HG02759 (cell line): ENCODE data around the gene TMEM258.

ENCODE experiments used
- ATAC-seq: cut with Tn5 transposase; IDR thresholded peaks from one replicate; pipeline ENCODE4 v1.9.1; 2021; ENCODE audit warnings: mild to moderate bottlenecking, moderate library complexity; ENCODE audit not compliant: unreplicated experiment

TMEM258 gene

GRCh38 chr11:61792310-61793082 is at the start of gene TMEM258, which contains the start of gene FEN1:
Gene TMEM258, minus strand, starts transcription at chr11:61792599. Its CDS starts 41 bp downstream, at chr11:61792558.
Gene FEN1, plus strand, starts transcription at chr11:61792911. Its CDS starts 2,451 bp downstream, at chr11:61795362.
- peak; percentile 89 for ATAC-seq

DNA sequence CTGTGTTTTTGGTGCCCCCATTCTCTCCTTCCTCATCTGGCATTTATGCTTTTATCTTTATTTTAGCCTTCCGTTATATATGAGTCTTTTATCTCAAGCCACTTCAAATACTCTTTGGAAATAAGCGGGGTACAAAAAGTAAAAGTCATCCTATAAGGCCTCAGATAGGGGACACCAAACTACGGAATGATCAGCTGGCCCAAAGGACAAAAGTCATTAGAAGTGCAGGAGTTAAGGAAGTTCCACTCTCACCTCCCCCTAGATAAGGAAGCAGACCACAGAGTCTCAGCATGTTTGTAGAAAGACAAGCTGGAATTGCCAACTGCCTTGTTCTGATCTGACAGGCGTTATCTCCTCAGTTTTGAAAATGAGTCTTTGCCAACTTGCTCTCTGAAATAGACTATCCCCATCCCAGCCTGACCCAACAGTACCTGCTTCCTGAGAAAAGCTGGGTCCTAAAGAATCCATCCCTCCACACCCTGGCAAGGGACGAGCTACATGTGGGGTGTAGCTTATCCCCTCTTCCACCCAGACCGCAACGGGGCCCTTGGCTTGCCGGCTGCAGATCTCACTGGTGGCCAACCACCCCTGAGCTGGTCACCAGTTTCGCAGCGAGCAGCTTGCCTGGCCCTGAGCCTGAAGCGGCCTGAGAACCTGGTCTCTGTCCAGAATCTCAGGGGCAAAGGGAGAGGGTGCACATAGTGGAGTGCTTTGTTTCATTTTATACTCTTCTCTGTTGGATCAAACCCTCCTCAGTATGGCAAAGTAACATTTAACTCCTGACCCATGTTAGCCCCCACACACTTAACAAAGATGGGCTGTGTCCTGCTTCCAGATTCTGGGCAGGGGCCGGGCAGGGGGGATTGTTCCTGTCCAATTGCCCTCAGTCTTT is 49.5 kb upstream of the TMEM258 start:
- no peak for ATAC-seq

DNA sequence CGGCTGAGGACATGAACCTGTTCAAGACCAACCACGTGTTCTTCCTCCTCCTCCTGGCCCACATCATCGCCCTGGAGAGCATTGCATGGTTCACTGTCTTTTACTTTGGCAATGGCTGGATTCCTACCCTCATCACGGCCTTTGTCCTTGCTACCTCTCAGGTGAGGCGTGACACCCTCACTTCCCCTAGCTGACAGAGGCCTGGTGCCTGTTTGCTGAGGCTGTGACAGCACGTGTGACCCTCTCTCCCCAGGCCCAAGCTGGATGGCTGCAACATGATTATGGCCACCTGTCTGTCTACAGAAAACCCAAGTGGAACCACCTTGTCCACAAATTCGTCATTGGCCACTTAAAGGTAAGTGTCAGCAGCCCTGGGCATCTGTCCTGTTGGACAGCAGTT is 48.0 kb upstream of the TMEM258 start:
- no peak for ATAC-seq

DNA sequence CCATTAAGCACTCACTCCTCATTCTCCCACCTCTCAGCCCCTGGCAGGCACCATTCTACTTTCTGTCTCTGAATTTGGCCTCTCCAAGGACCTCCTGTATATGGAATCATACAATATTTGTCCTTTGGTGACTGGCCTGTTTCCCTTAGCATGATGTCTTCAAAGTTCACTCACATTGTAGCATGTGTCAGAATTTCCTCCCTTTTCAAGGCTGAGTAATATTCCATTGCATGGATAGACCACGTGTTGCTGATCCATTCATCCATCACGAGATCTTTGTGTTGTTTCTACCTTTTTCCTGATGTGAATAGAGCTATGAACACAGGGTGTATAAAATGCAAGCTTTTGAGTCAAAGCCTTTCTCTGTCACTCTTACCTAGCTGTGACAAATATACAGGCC is 47.3 kb upstream of the TMEM258 start:
- no peak for ATAC-seq

GRCh38 chr11:61838921-61839320 is 46.5 kb upstream of the TMEM258 start:
- ATAC-seq: no peak

GRCh38 chr11:61838501-61838900 is 46.1 kb upstream of the TMEM258 start:
- ATAC-seq: no peak

DNA sequence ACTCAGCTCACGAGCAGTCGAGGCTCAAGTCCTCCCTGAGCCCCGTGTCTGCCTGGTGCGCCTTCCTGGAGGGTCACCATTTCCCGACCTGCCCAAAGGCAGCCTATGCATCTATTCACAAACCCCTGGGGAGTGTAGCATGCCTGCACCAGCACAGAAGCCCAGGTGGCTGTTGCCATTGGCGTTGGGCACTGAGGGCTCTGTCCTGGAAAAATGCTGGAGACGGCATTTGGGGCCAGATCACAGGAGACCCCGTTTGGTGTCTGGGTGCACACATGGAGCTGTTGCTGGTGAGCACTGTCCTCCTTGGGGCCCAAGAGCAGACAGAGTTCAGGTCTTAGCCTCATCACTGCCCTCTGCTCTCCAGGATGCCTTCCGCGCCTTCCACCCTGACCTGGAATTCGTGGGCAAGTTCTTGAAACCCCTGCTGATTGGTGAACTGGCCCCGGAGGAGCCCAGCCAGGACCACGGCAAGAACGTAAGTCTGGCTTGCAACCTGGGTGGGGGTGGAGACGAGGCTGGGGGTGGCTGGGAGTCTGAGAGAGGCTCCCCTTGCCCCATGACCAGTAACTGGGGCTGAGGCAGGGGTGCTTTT is 45.1 kb upstream of the TMEM258 start:
- ATAC-seq: no peak

DNA sequence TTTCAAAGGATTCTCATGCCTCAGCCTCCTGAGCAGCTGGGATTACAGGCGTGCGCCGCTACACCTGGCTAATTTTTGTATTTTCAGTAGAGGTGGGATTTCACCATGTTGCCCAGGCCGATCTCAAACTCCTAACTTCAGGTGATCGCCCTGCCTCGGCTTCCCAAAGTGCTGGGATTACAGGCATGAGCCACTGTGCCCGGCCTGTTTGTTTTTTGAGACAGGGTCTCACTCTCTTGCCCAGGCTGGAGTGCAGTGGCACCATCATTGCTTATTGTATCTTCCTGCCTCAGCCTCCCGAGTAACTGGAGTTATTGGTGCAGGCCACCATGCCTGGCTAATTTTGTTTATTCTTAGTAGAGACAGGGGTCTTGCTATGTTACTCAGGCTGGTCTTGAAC is 43.8 kb upstream of the TMEM258 start:
- no peak for ATAC-seq

DNA sequence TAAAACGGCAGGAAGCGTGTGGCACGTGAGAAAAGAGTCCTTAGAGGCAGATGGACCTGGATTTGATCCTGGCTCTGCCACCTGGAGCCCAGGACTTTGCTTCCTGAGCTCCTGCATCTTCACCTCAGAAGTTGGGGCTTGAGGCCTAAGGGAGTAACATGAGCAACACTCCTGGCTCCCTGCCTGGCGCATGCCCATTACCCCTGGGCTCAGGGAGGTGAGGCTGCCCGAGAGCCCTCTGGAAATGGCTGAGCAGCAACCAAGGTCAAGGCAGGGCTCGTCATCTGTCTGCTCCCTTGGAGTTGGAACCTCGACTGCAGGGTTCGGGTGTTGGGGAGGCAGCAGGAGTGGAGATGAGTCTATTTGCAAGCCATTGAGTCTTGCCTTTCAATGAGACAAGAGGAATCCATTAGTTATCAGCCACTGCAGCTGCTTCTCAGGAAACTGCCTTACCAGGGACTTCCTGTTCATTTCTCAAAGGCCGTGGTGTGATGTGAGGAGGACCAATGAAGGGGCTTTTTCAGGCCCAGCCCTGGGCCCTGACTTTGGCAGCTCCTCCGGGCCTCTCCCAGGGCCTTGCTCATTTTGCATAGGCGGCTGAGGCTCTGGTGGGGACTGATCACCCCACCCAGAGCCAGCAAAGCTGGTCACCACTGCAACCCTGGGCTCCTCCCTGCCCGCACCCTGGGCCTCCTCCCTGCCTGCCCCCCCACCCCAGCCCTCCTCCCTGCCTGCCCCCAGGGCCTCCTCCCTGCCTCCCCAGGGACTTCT is 42.1 kb upstream of the TMEM258 start:
- ATAC-seq: peak; percentile 97

GRCh38 chr11:61833926-61834277 is 41.5 kb upstream of the TMEM258 start:
- ATAC-seq: no peak

DNA sequence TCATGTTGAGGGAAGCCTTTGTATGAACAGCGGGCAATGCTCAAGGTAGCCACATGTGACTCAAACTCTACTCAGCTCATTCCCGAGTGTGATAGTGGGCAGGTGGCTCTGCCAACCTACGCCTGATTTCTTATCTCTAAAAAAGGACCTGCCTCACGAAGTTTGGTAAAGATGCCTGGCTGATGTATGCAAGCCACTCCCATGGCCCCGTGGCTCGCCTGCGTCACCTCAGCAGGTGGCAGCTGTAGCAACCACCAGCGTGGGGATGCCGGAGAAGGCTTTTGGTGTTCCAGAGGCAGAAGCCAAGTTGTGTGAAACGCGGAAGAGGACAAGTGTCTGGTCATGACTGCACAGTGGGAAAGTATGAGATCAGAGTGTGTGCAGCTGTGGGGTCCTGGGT is 41.1 kb upstream of the TMEM258 start:
- no peak for ATAC-seq

DNA sequence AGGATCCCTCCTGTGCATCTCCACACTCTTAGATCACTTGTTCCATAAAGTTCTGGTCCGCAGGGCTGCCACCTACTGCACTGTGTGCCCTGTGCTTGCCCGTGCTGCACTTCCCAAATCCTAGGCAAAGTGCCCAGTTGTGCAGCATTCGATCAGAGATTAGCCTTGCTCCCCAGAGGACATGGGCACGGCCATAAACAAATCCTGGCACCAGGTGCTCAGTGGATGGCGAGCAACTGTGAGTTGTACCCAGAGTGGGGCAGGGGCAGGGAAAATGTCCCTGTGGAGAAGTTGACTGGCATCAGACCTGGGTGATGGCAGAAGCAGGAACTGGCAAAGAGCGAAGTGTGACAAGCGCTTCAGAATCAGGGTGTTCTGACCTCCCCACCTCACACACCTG is 40.4 kb upstream of the TMEM258 start:
- no peak for ATAC-seq

DNA sequence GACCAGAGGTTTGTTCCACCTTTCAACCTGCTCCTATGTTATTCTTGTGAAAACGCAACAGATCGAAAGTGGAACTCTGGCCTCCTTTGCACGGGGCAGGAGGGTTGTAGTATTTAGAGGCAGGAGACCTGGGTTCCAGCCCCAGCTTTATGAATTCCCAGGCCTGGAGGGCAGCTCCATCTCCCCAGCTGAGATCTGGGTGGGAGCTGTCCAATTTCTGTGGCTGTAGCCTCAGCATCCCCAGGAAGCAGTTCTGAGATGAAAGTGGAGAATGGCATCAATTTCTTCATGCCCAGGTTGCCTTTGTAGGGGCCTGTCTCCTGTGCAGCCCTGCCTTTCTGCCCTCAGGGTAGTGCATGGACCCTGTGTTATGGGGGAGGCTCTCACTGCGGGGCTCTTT is 39.8 kb upstream of the TMEM258 start:
- ATAC-seq: no peak

- no peak for ATAC-seq
Observed at GRCh38 chr11:61830237-61831105, 38.1 kb upstream of the TMEM258 start.

GRCh38 chr11:61829806-61830205 is 37.4 kb upstream of the TMEM258 start:
- ATAC-seq: no peak

DNA sequence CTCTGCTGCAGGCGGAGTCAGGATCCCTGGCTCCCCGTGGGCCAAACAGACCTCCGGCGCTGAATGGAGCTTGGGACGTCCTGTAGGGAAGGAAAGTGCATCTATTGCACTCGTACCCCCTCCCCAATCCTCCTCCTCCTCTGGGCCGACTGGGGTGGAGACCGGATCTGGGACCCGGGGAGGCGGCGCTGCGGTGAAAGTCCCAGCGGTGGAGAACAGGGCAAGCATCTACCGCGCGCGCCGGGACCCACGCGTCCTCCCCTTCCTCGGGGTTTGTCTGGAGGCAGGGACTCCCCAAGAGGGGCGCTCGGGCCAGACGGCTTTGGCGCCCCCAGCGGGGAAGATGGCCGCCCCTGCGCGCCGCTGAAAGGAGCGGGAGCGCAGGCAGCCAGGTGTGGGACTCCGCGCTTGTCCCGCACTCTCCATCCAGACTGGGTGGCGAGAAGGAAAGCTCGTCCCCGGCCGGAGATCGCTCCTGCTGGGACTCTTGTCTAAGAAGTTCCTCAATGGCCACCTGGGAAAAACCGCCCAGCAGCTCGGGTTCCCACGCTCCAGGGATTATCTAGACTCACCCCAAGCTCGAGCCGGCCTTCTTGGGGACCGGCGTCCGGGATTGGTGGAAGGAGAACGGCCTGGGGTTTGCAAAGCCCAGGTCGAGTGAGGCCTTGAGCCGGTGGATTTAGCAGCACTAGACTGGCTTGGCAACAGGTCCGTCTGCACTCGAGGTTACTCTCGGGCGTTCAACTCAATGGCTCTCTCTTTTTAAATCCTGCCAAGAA is 36.4 kb upstream of the TMEM258 start:
- no peak for ATAC-seq

DNA sequence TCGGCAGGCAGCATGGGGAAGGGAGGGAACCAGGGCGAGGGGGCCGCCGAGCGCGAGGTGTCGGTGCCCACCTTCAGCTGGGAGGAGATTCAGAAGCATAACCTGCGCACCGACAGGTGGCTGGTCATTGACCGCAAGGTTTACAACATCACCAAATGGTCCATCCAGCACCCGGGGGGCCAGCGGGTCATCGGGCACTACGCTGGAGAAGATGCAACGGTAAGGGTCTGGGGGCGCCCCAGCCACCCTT is 35.9 kb upstream of the TMEM258 start:
- no peak for ATAC-seq

DNA sequence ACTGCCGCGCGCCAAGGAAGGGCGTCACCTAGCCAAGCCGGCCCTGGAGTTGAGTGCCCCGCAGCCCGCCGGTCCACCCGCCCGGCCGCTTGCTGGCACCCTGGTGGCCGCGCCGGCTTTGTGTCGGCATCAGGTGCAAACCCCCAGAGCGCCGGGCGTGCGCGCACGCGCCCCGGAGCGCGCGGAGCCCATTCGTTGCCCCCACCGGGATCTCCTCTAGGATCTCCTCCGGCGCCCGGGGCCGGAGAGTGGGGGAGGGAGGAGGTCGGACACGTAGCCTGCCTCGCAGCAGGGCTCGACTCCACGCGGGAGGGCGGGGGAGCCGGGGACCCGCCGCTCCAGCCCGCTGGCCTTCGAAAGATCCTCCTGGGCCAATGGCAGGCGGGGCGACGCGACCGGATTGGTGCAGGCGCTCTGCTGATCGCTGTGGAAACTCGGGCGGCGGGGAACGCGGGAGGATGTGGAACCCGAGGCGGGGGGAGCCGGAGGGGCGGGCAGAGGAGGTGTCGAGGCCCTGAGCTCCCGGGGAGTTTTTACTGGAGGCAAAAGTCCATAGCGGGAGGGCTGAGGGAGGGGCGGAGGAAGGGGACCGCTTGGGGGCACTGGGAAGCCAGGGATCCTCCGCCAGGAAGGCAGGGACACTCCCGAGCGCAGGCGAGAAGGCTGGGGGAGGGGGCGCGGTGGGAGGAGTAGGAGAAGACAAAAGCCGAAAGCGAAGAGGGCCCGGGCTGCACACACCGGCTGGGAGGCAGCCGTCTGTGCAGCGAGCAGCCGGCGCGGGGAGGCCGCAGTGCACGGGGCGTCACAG is 35.4 kb upstream of the TMEM258 start, which contains the start of gene FADS2:
Gene FADS2, plus strand, starts transcription at position 730 of the 808 bp plus-strand sequence. CDS start 91 bp downstream, outside the sequence.
- ATAC-seq: peak; percentile 75
